ENCODE measurements around the gene TMEM92.

GRCh38 chr17:50289278-50289677 is 15.0 kb downstream of the TMEM92 start:
- TF ChIP-seq CTCF (conservative IDR thresholded peaks at IDR 0.05; ENCODE audit: low read length) (no peak), EZH2phosphoT487 (IDR thresholded peaks at IDR 0.05; ENCODE audit: borderline replicate concordance) (no peak)

All from Loucy (cell line).